ENCODE data around the gene IGF2BP2. TPM values are rescaled to one million over a fixed set of nuclear protein-coding genes. Genes with fewer than 3 reads are reported as not detected.

IGF2BP2 gene
- under 1 TPM; 0.54 to 0.55 TPM for total RNA-seq

DNA sequence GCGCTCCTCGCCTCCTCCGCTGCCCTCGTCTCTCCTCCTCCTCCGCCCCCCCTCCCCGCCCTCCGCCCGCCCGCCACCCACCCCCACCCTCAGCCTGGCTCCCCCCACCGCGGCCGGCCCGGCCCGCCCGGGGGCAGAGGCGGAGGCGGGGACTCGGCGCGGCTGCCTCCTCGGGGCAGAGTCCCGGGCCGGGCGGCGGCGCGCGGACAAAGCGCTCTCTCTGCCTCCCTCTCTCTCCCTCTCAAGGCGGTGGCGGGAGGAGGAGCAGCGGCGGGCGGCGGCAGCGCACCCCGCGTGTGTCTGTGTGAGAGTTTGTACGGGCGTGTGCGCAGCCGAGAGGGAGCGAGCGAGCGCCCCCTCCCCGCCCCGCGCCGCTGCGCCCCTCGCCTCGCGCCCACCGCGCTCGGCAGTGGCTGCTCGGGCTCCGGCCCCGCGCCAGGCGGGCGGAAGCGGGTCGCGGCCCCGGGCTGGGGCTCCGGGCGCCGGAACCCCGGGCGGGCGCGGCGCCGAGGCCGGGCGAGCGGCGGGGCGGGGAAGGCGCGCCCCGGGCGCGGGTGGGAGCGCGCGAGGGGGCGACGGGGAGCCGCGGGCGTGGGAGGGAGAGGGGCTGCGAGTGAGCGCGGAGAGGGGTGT lies at the start of gene IGF2BP2:
TSS of gene IGF2BP2 (minus strand) at position 37 of the 633 bp plus-strand sequence. CDS start 82 bp downstream, outside the sequence.
- ChIA-PET CTCF (no interaction called here), POLR2A (no interaction called here)
- Mint-ChIP-seq H3K27me3 (peaks cover 59% of the 10 kb centered on the region), H3K27ac (peak within 1 kb of the TSS; percentile 48), H3K36me3 (ENCODE audit: low read depth) (no peaks in the 10 kb centered on the region), H3K4me1 (peaks cover 8% of the 10 kb centered on the region), H3K4me3 (peak within 1 kb of the TSS; percentile 74), H3K9me3 (ENCODE audit: low read depth) (no peaks in the 10 kb centered on the region)
- peak; percentile 84 for ATAC-seq
- intact Hi-C loops (cut with DNase I, micrococcal nuclease) = loop anchor here in 1 of 2 experiments (5.0 kb wide), 3 partner anchors 87 to 282 kb away; partner anchors contain the start of gene ETV5
- peak; percentile 76 for DNase-seq

DNA sequence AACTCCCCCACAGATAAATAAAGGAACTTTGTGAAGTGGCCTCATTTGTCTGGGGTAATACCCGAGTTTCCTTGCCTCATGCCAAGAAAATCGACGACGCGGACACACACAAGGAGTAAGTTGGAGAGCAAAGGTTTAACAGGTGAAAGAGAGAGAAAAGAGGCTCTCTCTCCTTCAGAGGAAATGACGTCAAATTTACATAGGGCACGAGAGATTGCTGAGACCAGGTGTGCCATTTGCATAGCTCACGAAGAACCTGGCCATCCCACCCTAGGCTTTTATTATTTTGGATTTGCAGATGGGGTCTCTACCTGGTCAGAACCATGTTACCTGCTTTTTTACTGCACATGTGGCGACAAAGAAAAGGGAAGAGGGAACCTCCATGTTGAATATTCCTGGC lies 49.3 kb upstream of the IGF2BP2 start:
- POLR2A ChIA-PET = no interaction called here
- no peaks in the 10 kb centered on the region for H3K4me1 Mint-ChIP-seq
- no peaks in the 10 kb centered on the region for H3K36me3 Mint-ChIP-seq (ENCODE audit: low read depth)
- ATAC-seq (no peak), DNase-seq (no peak)
- no peak overlapping the region for H3K4me3 Mint-ChIP-seq
- no peaks in the 10 kb centered on the region for H3K9me3 Mint-ChIP-seq (ENCODE audit: low read depth)
- intact Hi-C loops (cut with DNase I, micrococcal nuclease) = no loop called here
- peaks cover 6% of the 10 kb centered on the region for H3K27me3 Mint-ChIP-seq
- no peak overlapping the region for H3K27ac Mint-ChIP-seq
- CTCF ChIA-PET = no interaction called here

DNA sequence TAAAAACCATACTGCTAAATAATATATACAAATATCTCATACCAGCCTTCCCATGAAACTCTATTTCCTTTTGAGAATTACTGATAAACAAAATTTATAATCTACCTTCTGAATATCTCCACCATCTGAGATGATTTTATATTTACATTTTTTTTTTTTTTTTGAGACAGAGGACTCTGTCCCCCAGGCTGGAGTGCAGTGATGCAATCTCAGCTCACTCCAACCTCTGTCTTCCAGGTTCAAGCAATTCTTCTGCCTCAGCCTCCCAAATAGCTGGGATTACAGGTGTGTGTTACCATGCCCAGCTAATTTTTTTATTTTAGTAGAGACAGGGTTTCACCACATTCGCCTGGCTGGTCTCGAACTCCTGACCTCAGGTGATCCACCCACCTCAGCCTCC lies 42.8 kb upstream of the IGF2BP2 start:
- intact Hi-C loops (cut with DNase I, micrococcal nuclease) = no loop called here
- Mint-ChIP-seq H3K9me3 (ENCODE audit: low read depth) (no peaks in the 10 kb centered on the region), H3K36me3 (ENCODE audit: low read depth) (no peaks in the 10 kb centered on the region), H3K4me1 (no peaks in the 10 kb centered on the region), H3K27ac (no peak overlapping the region), H3K27me3 (peaks cover 10% of the 10 kb centered on the region), H3K4me3 (no peak overlapping the region)
- no peak for ATAC-seq
- DNase-seq = no peak
- ChIA-PET CTCF (interaction anchor here (0.8 kb wide), 1 partner anchor 525 kb away, joined by 5 read pairs; no protein-coding TSS in a partner anchor), POLR2A (no interaction called here)

DNA sequence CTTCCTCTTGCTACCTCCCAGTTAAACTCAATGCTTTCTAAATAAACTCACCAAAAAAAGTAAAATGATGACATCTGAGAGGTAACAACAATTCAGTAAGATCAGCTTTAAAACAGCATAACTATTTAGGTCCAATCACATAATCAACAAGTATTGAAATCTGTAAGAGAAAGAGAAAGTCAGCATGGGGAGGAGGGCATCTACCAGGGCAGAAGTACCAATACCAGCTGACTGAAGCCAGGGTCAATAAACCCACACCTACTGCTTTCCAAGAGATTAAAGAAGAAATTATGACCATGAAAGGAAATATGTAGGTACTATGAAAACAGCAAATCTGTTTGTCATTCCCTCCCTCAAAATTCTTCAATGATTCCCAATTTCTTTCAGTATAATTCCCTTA lies 42.2 kb upstream of the IGF2BP2 start:
- ATAC-seq (no peak), DNase-seq (no peak)
- Mint-ChIP-seq H3K36me3 (ENCODE audit: low read depth) (no peaks in the 10 kb centered on the region), H3K27me3 (peaks cover 10% of the 10 kb centered on the region), H3K4me3 (no peak overlapping the region), H3K27ac (no peak overlapping the region), H3K4me1 (no peaks in the 10 kb centered on the region), H3K9me3 (ENCODE audit: low read depth) (no peaks in the 10 kb centered on the region)
- ChIA-PET CTCF (interaction anchor here (0.8 to 1.3 kb wide), 2 partner anchors 10 to 525 kb away, joined by 4 to 5 read pairs; no protein-coding TSS in a partner anchor), POLR2A (no interaction called here)
- intact Hi-C loops (cut with DNase I, micrococcal nuclease) = no loop called here

DNA sequence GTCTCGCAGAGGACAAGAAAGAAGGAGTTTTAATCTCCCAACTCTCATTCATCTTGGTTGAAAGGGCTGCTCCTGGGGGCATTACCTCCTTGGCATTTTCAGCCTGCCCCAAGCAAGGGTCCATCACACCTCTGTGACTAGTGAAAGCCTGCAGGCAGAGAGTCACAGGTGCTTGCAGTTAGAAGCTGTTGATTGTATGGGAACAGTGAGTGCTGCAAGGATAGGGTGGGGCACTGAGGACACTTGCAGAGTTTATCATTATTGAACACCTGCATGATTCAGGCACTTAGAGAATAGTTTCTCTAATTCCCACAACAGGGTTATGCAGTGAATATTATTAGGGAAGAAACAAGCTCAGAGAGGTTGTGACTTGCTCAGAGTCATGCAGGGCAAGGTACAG lies 41.7 kb upstream of the IGF2BP2 start:
- Mint-ChIP-seq H3K4me3 (no peak overlapping the region), H3K36me3 (ENCODE audit: low read depth) (no peaks in the 10 kb centered on the region), H3K27me3 (peaks cover 10% of the 10 kb centered on the region), H3K27ac (no peak overlapping the region), H3K9me3 (ENCODE audit: low read depth) (no peaks in the 10 kb centered on the region), H3K4me1 (no peaks in the 10 kb centered on the region)
- ChIA-PET CTCF (interaction anchor here (0.8 to 1.3 kb wide), 2 partner anchors 10 to 524 kb away, joined by 4 to 5 read pairs; no protein-coding TSS in a partner anchor), POLR2A (no interaction called here)
- intact Hi-C loops (cut with DNase I, micrococcal nuclease) = no loop called here
- no peak for DNase-seq
- ATAC-seq = no peak

DNA sequence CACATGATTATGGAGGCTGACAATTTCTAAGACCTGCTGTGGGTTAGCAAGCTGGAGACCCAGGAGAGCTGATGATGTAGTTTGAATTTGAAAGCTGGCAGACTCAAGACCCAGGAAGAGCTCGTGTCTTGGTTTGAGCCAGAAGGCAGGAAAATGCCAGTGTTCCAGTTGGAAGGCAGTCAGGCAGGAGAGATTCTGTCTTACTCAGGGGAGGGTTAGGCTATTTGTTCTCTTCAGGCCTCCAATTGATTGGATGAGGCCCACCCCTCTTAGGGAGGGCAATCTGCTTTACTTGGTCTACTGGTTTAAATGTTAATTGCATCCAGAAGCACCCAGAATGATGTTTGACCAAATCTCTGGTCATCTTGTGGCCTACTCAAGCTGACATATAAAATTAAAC lies 40.4 kb upstream of the IGF2BP2 start:
- ChIA-PET POLR2A (interaction anchor here (0.6 kb wide), 2 partner anchors 62 to 200 kb away, joined by 3 to 4 read pairs; no protein-coding TSS in a partner anchor), CTCF (interaction anchor here (0.6 kb wide), 1 partner anchor 1018 kb away, joined by 3 read pairs; no protein-coding TSS in a partner anchor)
- Mint-ChIP-seq H3K4me1 (no peaks in the 10 kb centered on the region), H3K27me3 (peaks cover 10% of the 10 kb centered on the region), H3K27ac (no peak overlapping the region), H3K36me3 (ENCODE audit: low read depth) (no peaks in the 10 kb centered on the region), H3K9me3 (ENCODE audit: low read depth) (no peaks in the 10 kb centered on the region), H3K4me3 (no peak overlapping the region)
- DNase-seq (no peak), ATAC-seq (no peak)
- intact Hi-C loops (cut with DNase I, micrococcal nuclease) = no loop called here

DNA sequence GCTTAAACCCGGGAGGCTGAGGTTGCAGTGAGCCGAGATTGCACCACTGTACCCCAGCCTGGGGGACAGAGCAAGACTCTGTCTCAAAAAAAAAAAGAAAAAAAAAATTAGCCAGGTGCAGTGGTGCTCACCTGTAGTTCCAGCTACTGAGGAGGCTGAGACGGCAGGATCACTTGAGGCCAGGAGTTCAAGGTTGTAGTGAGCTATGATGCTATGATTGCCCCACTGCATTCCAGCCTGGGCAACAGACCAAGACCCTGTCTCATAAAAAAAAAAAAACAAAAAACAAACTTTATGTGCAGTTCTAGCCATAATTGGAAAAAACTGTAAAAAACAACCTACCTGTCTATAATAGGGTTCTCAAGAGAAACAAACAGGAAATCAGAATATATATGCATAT lies 39.9 kb upstream of the IGF2BP2 start:
- H3K9me3 Mint-ChIP-seq (ENCODE audit: low read depth) = no peaks in the 10 kb centered on the region
- CTCF ChIA-PET = no interaction called here
- intact Hi-C loops (cut with DNase I, micrococcal nuclease) = no loop called here
- H3K27me3 Mint-ChIP-seq = peaks cover 8% of the 10 kb centered on the region
- POLR2A ChIA-PET = interaction anchor here (0.6 kb wide), 3 partner anchors 13 to 68 kb away, joined by 3 to 4 read pairs (median 3); no protein-coding TSS in a partner anchor
- no peak for DNase-seq
- no peaks in the 10 kb centered on the region for H3K4me1 Mint-ChIP-seq
- H3K36me3 Mint-ChIP-seq (ENCODE audit: low read depth) = no peaks in the 10 kb centered on the region
- ATAC-seq = no peak
- no peak overlapping the region for H3K4me3 Mint-ChIP-seq
- no peak overlapping the region for H3K27ac Mint-ChIP-seq

DNA sequence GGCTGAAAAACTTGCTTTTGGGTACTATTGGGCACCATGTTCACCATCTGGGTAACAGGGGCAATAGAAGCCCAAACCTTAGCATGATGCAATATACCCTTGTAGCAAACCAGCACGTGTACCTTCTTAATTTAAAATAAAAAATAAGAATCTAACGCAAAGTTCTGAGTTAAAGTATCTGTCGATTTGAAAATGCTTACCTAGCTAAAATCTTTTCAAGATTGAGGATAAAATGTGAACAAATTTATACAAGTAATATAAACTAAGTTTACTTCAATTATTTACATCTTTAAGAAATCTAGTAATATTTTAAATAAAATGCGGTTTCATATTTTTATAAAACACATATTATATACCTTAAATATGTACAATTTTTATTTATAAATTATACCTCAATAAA lies 38.1 kb upstream of the IGF2BP2 start:
- ATAC-seq = no peak
- intact Hi-C loops (cut with DNase I, micrococcal nuclease) = no loop called here
- no peaks in the 10 kb centered on the region for H3K4me1 Mint-ChIP-seq

DNA sequence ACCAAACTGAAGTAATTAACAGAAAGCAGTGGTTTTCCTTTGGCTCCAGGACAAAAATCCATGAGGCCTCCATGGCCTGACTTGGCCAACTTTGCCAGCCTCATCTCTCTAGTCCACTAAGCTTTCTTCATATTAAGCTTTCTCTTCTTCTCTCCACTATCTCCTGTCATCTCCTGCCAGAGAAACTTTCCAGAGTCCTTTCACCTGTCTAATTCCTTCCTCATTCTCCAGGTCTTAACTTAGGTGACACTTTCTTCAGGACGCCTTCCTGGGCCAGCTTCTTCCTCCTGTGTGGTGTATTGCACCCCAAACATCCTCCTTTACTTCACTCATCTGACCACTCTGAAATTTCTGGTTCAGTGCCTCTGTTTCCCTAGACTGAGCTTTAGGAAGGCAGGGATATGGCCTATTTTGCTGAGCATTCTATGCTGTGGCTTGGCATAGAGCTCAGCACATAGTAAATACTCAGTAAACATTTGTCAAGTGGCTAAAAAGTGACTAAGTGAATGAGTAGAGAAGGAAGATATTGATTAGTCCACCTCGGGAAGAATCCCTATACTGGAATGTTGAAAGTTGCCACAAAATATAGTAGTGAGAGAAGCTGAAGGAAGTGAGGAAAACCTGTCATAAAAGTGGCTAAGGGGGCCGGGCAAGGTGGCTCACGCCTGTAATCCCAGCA lies 34.6 kb upstream of the IGF2BP2 start:
- intact Hi-C loops (cut with DNase I, micrococcal nuclease) = no loop called here
- no peak for ATAC-seq
- H3K36me3 Mint-ChIP-seq (ENCODE audit: low read depth) = peaks cover 2% of the 10 kb centered on the region

More for the DNA sequence above, 38.1 kb upstream of the IGF2BP2 start:
- H3K36me3 Mint-ChIP-seq (ENCODE audit: low read depth) = no peaks in the 10 kb centered on the region
- ChIA-PET POLR2A (no interaction called here), CTCF (no interaction called here)
- H3K27ac Mint-ChIP-seq = no peak overlapping the region
- peaks cover 1% of the 10 kb centered on the region for H3K27me3 Mint-ChIP-seq
- no peaks in the 10 kb centered on the region for H3K9me3 Mint-ChIP-seq (ENCODE audit: low read depth)
- DNase-seq = no peak
- H3K4me3 Mint-ChIP-seq = no peak overlapping the region

DNA sequence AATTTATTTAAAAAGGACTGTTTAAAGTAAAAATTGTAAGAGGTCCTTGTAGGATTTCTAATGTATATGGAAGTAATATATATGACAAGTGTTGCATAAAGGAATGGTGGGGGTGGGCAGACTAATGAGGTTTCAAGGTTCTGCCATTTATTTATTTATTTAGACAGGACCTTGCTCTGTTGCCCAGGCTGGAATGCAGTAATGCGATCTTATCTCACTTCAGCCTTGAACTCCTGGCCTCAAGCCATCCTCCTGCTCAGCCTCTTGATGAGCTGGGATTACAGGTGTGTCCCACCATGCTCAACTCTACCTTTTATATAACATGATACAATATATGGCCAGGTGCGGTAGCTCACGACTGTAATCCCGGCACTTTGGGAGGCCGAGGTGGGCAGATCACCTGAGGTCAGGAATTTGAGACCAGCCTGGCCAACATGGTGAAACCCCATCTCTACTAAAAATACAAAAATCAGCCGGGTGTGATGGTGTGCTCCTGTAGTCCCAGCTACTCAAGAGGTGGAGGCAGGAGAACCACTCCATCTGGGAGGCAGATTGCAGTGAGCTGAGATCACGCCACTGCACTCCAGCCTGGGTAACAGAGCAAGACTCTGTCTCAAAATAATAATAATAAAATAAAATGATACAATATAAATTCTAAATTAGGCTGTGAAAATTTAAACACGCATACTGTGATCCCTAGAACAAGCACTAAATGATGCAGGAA lies 33.8 kb upstream of the IGF2BP2 start:
- no peaks in the 10 kb centered on the region for H3K4me1 Mint-ChIP-seq
- H3K4me3 Mint-ChIP-seq = no peak overlapping the region
- peaks cover 9% of the 10 kb centered on the region for H3K9me3 Mint-ChIP-seq (ENCODE audit: low read depth)
- POLR2A ChIA-PET = no interaction called here
- DNase-seq (no peak), ATAC-seq (no peak)
- peaks cover 2% of the 10 kb centered on the region for H3K36me3 Mint-ChIP-seq (ENCODE audit: low read depth)
- intact Hi-C loops (cut with DNase I, micrococcal nuclease) = no loop called here
- no peaks in the 10 kb centered on the region for H3K27me3 Mint-ChIP-seq
- H3K27ac Mint-ChIP-seq = no peak overlapping the region
- CTCF ChIA-PET = interaction anchor here (0.6 kb wide), 2 partner anchors 11 to 198 kb away, joined by 3 read pairs; no protein-coding TSS in a partner anchor

More for the DNA sequence above, 34.6 kb upstream of the IGF2BP2 start:
- no peak overlapping the region for H3K27ac Mint-ChIP-seq
- H3K9me3 Mint-ChIP-seq (ENCODE audit: low read depth) = peaks cover 9% of the 10 kb centered on the region
- H3K4me3 Mint-ChIP-seq = no peak overlapping the region
- H3K4me1 Mint-ChIP-seq = no peaks in the 10 kb centered on the region
- no peaks in the 10 kb centered on the region for H3K27me3 Mint-ChIP-seq
- DNase-seq = no peak
- POLR2A ChIA-PET = no interaction called here
- CTCF ChIA-PET = interaction anchor here (0.6 to 0.8 kb wide), 2 partner anchors 10 to 198 kb away, joined by 3 to 5 read pairs; no protein-coding TSS in a partner anchor

DNA sequence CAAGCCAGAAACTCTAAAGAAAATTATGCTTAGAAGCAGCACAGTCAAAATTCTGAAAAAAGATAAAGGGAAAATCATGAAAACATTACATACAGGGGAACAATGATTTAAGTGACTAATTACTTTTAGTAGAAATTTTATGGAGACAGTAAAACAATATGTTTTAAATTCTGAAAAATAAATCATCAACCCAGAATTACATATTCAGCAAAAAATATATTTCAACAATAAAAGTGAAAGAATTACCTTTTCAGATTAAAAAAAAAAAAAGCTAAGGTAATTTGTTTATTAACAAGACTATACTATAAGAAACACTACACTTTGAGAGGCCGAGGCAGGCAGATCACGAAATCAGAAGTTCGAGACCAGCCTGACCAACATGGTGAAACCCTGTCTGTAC lies 32.4 kb upstream of the IGF2BP2 start:
- ChIA-PET CTCF (interaction anchor here (0.6 to 1.8 kb wide), 2 partner anchors 9 to 28 kb away, joined by 4 read pairs; no protein-coding TSS in a partner anchor), POLR2A (no interaction called here)
- peaks cover 2% of the 10 kb centered on the region for H3K36me3 Mint-ChIP-seq (ENCODE audit: low read depth)
- H3K27me3 Mint-ChIP-seq = no peaks in the 10 kb centered on the region
- H3K27ac Mint-ChIP-seq = no peak overlapping the region
- no peak for DNase-seq
- ATAC-seq = no peak
- H3K4me3 Mint-ChIP-seq = no peak overlapping the region
- no peaks in the 10 kb centered on the region for H3K4me1 Mint-ChIP-seq
- peaks cover 9% of the 10 kb centered on the region for H3K9me3 Mint-ChIP-seq (ENCODE audit: low read depth)
- intact Hi-C loops (cut with DNase I, micrococcal nuclease) = no loop called here

All from activated CD4-positive, alpha-beta T cell treated with anti-CD3 and anti-CD28 coated beads for 36 hours (primary cell).